Psoas muscle (tissue), 8 donors: Measurements from ENCODE around the gene PDE4C. TPM values are rescaled to one million over a fixed set of nuclear protein-coding genes. Genes with fewer than 3 reads are reported as not detected.

Source experiments
- ATAC-seq, 4 donors: fragments of 200-7000 bp; cut with Tn5 transposase; one replicate each; pipeline ENCODE4 v1.9.1; 2020; ENCODE audit warnings: moderate library complexity in 3 of 4, mild to moderate bottlenecking in 2 of 4
- DNase-seq, 2 donors: peaks; one replicate each; pipeline ENCODE4 v3.0.0-alpha.2; 2020
- H3K27ac ChIP-seq: fragments of 200-600 bp; one replicate; pipeline ENCODE4 v1.8.0; 2022
- H3K27me3 ChIP-seq, 3 donors: fragments of 200-600 bp in 1 of 3; one replicate each; pipeline versions ENCODE4 v1.6.1 to v1.8.0; 2013 to 2022; ENCODE audit warnings: low read length in 2 of 3, mild to moderate bottlenecking in 2 of 3, moderate library complexity in 1 of 3; ENCODE audit not compliant: insufficient read depth in 3 of 3
- H3K36me3 ChIP-seq, 2 donors: fragments of 200-600 bp in 1 of 2; one replicate each; pipeline versions ENCODE4 v1.6.1 to v1.8.0; 2013 to 2022; ENCODE audit warnings: low read depth in 1 of 2, mild to moderate bottlenecking in 1 of 2, moderate library complexity in 1 of 2; ENCODE audit not compliant: insufficient read depth in 1 of 2
- H3K4me1 ChIP-seq: fragments of 200-600 bp; one replicate; pipeline ENCODE4 v1.8.0; 2022
- H3K4me3 ChIP-seq: fragments of 200-600 bp; one replicate; pipeline ENCODE4 v1.8.0; 2022; ENCODE audit warnings: mild to moderate bottlenecking
- H3K9me3 ChIP-seq: fragments of 200-600 bp; one replicate; pipeline ENCODE4 v1.8.0; 2022
- CTCF ChIP-seq: fragments of 200-600 bp; IDR thresholded peaks from one replicate; pipeline ENCODE4 v1.8.0; 2022; ENCODE audit warnings: antibody characterized with exemption
- WGBS, 3 donors: extraction: QIAGEN DNeasy Blood & Tissue Kit; methylation state at CpG; one replicate each; pipeline versions ENCODE4 v1.1.6 to v1.1.7; 2013; 5-methylcytosine and 5-hydroxymethylcytosine counted together
- intact Hi-C, 2 donors: fragments of 100-400 bp; cut with DNase I; formaldehyde crosslinking; loops; one replicate each; pipeline versions ENCODE4 v1.11.0 to v1.14.2; 2022
- polyA plus RNA-seq, 3 donors: library from polyadenylated mRNA; stranded (reverse); fragments of 200-250 nt; gene quantifications; one replicate each; pipeline ENCODE4 v1.2.3, GENCODE V29; 2013
- total RNA-seq, 4 donors: library from RNA; stranded (reverse); fragmentation: NEBNext Ultra II Directional in 2 of 4; extraction: Animal tissue kit (Norgen Biotek cat#: 25700) in 2 of 4; gene quantifications; one replicate each; pipeline versions ENCODE4 v1.2.1 to v1.2.4, GENCODE V29; 2021 to 2023
- donor health status: healthy with polysubstance abuse.
- donor health status: DM: no; HTN: no; CAD: no; lungs with moderate emphysema.
- donor health status: Bipolar disorder and iron deficiency.
- donor health status: healthy.
- donor health status: DM: yes; HTN: yes; CAD: no.
- donor health status: DM: no; HTN: no; CAD: no.
- donor health status: DM: no; HTN: no; CAD: no.
- donor health status: DM: yes; HTN: yes; CAD: no.

PDE4C gene
- total and polyA plus RNA-seq, 7 donors = 0.27 to 2.5 (median 0.86) TPM

DNA sequence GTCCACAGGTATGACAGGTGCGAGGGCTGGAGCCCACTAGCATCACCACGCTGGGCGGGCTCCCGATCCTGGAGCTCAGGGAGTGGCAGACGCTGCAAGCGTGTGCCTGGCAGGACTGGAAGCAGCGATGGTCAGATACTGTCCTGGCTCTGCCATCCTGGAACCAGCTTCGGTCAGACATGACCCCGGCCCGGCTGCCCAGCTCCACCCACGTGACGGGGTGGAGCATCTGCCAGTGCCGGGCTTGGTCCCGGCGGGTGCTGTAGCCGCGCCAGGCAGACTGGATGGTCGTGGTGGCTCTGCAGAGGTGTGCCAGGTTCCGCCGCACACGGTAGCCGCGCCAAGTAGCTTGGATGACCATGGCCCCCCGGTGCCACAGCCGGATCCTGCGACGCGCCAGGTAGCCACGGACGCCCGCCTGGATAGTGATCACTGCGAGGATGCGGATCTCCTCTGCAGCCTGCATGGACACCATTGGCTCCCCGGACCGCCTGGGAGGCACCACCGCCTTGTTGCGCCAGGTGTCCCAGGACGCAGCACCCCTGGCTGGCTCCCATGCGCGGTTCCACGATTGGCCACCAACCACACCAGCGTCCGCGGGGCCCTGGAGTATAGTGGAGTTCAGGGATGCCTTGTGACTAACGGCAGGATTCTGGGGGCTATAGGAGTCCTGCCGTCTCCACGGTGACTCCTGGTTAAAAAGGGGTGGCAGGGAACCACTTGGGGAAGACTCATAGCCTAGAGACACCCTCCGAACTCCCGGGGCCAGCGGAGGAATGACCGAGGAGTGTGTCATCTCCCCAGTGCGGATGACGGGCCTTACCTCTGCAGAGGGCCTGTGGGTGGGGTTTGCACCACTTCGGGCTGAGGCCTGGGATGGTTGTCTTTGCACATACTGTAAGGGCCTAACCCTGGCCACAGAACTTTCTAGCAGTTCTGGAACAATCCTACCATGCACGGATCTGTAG, 31.5 kb upstream of the PDE4C start:
- Histone ChIP-seq H3K4me3 (no peak overlapping the region), H3K36me3 (no peaks in the 10 kb centered on the region), H3K4me1 (no peaks in the 10 kb centered on the region), H3K9me3 (no peaks in the 10 kb centered on the region), H3K27ac (no peak overlapping the region), H3K27me3 (no peaks in the 10 kb centered on the region)
- DNase-seq (no peak), ATAC-seq (peak in 1 of 4 donors; percentile 37)
- TF ChIP-seq CTCF = no peak
- intact Hi-C loops = loop anchor here in 1 of 2 donors (10.0 kb wide), 1 partner anchor 157 kb away; the partner anchor contains the start of gene SSBP4
- WGBS, 3 donors = 76 to 85% (median 76%) methylated on average over 55 of the region's 55 CpGs

- Histone ChIP-seq H3K27ac (no peak overlapping the region), H3K4me1 (no peaks in the 10 kb centered on the region), H3K4me3 (no peak overlapping the region), H3K9me3 (no peaks in the 10 kb centered on the region), H3K27me3 (no peaks in the 10 kb centered on the region), H3K36me3 (no peaks in the 10 kb centered on the region)
- DNase-seq = no peak
- no peak for TF ChIP-seq CTCF
- 18 to 25% (median 22%) methylated on average over 24 of the region's 24 CpGs for WGBS, 3 donors
- intact Hi-C loops = loop anchor here in 1 of 2 donors (5.0 to 10.0 kb wide), 2 partner anchors 143 to 160 kb away; partner anchors contain the start of gene SSBP4
- ATAC-seq = no peak
Observed at GRCh38 chr19:18254546-18255503, 28.6 kb upstream of the PDE4C start.

- Histone ChIP-seq H3K27me3 (no peaks in the 10 kb centered on the region), H3K4me1 (no peaks in the 10 kb centered on the region), H3K27ac (no peak overlapping the region), H3K36me3 (no peaks in the 10 kb centered on the region), H3K4me3 (no peak overlapping the region), H3K9me3 (no peaks in the 10 kb centered on the region)
- intact Hi-C loops = loop anchor here (2.0 to 10.0 kb wide), 3 partner anchors 141 to 161 kb away; partner anchors contain the start of gene SSBP4 (in 1 of the 2)
- ATAC-seq (peak in 1 of 4 donors; percentile 3), DNase-seq (no peak)
- no peak for TF ChIP-seq CTCF
- 48 to 53% (median 51%) methylated on average over 5 of the region's 5 CpGs for WGBS, 3 donors
Observed at GRCh38 chr19:18253716-18254115, 27.5 kb upstream of the PDE4C start.

DNA sequence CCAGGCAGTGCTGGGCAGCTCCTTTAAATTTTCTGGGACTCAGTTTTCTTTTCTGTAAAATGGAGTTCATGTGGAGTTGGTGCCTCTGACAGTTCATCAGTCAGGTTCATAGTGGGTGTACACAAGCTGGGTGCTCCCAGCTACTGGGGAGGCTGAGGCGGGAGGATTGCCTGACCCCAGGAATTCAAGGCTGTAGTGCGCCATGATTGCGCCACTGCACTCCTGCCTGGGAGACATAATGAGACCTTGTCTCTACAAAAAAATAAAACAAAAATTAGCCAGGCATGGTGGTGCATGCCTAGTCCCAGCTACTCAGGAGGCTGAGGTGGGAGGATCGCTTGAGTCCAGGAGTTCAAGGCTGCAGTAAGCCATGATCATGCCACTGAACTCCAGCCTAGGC, 26.9 kb upstream of the PDE4C start:
- ATAC-seq = no peak
- no peaks in the 10 kb centered on the region for H3K27me3 ChIP-seq
- H3K27ac ChIP-seq = no peak overlapping the region
- no peaks in the 10 kb centered on the region for H3K36me3 ChIP-seq
- H3K4me3 ChIP-seq = no peak overlapping the region
- DNase-seq = no peak
- no peak for TF ChIP-seq CTCF
- no peaks in the 10 kb centered on the region for H3K9me3 ChIP-seq
- 77 to 85% (median 84%) methylated on average over 4 of the region's 4 CpGs for WGBS, 3 donors
- intact Hi-C loops = loop anchor here (2.0 to 10.0 kb wide), 3 partner anchors 140 to 162 kb away; partner anchors contain the start of gene SSBP4 (in 1 of the 2)
- H3K4me1 ChIP-seq = no peaks in the 10 kb centered on the region
